Common myeloid progenitor, CD34-positive (primary cell): Measurements from ENCODE around the gene SCGB1D1.

ENCODE experiments used
- CTCF ChIA-PET: fragments of 350-600 bp; sonication (Branson Sonifier 250); formaldehyde crosslinking; loops from one replicate; lab custom pipeline; 2021; ENCODE audit warnings: antibody characterized with exemption; lab: Charles Lee
- POLR2A ChIA-PET: fragments of 350-600 bp; sonication (Branson Sonifier 250); formaldehyde crosslinking; loops from one replicate; lab custom pipeline; 2021; ENCODE audit warnings: antibody characterized with exemption; lab: Charles Lee
- DNase-seq, 3 donors: peaks; one replicate each; pipeline versions ENCODE4 v3.0.0 to v3.0.0-alpha.2; 2013
- H3K27ac ChIP-seq, 2 experiments: 1 replicate in 1 of 2; 2 replicates in 1 of 2; pipeline ENCODE4 v1.7.0; 2013; ENCODE audit warnings: inconsistent platforms in 2 of 2, low read length in 2 of 2, mild to moderate bottlenecking in 2 of 2, low read depth in 1 of 2, moderate library complexity in 1 of 2; ENCODE audit not compliant: severe bottlenecking in 2 of 2, insufficient read depth in 1 of 2, poor library complexity in 1 of 2
- H3K27me3 ChIP-seq, 5 experiments: replicated peaks in 2 of 5; 1 replicate in 3 of 5; 2 replicates in 2 of 5; pipeline versions ENCODE4 v1.6.1 to v1.7.0; 2013; ENCODE audit warnings: low read length in 4 of 5, mild to moderate bottlenecking in 2 of 5, moderate library complexity in 2 of 5, inconsistent platforms in 1 of 5; ENCODE audit not compliant: insufficient read depth in 5 of 5, control insufficient read depth in 4 of 5
- H3K36me3 ChIP-seq, 4 experiments: 1 replicate in 2 of 4; 2 replicates in 2 of 4; pipeline versions ENCODE4 v1.6.1 to v1.7.0; 2013; ENCODE audit warnings: low read length in 3 of 4, control low read depth in 1 of 4, mild to moderate bottlenecking in 1 of 4; ENCODE audit not compliant: control insufficient read depth in 4 of 4, insufficient read depth in 4 of 4
- H3K4me1 ChIP-seq, 4 experiments: 1 replicate in 3 of 4; 2 replicates in 1 of 4; pipeline versions ENCODE4 v1.6.1 to v1.7.1; 2013; ENCODE audit warnings: low read length in 3 of 4, mild to moderate bottlenecking in 3 of 4, control low read depth in 1 of 4, inconsistent platforms in 1 of 4, moderate library complexity in 1 of 4; ENCODE audit not compliant: control insufficient read depth in 4 of 4, insufficient read depth in 4 of 4; ENCODE audit errors: control extremely low read depth in 1 of 4
- H3K4me3 ChIP-seq, 7 experiments: 1 replicate in 4 of 7; 2 replicates in 3 of 7; pipeline versions ENCODE4 v1.5.1 to v1.7.0; 2013; ENCODE audit warnings: mild to moderate bottlenecking in 7 of 7, low read length in 6 of 7, moderate library complexity in 6 of 7, inconsistent platforms in 2 of 7, low read depth in 2 of 7, control low read depth in 1 of 7; ENCODE audit not compliant: insufficient read depth in 4 of 7, control insufficient read depth in 1 of 7; ENCODE audit errors: extremely low read depth in 1 of 7
- H3K9me3 ChIP-seq, 5 experiments: 1 replicate in 4 of 5; 2 replicates in 1 of 5; pipeline versions ENCODE4 v1.6.1 to v1.7.1; 2013; ENCODE audit warnings: low read length in 4 of 5, mild to moderate bottlenecking in 2 of 5, inconsistent platforms in 1 of 5, low read depth in 1 of 5, moderate library complexity in 1 of 5; ENCODE audit not compliant: control insufficient read depth in 4 of 5, insufficient read depth in 2 of 5; ENCODE audit errors: control extremely low read depth in 1 of 5
- WGBS: methylation state at CpG from one replicate; pipeline ENCODE4 v1.1.5; 2013; ENCODE audit not compliant: insufficient coverage; 5-methylcytosine and 5-hydroxymethylcytosine counted together

The SCGB1D1 gene

DNA sequence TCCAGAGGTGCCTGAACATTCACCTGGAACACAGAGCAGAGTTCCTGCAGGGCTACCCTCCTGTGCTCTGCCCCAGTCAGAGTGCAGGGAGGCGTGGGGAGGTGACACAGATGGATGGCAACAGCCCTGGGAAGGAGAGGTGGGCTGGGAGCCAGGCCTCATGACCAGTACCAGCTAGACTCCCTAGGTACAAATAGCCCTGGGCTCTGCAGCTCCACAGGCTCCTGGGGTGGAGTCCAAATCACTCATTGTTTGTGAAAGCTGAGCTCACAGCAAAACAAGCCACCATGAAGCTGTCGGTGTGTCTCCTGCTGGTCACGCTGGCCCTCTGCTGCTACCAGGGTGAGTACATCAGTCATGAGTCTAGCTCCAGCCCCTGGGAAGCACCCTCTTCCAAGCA lies 52.0 kb downstream of the SCGB1D1 start, which contains the start of gene SCGB1D2:
SCGB1D2 (plus strand) TSS at position 219 of the 400 bp plus-strand sequence; CDS start at position 288, 69 bp downstream.
- Histone ChIP-seq H3K4me1 (peaks cover 0 to 2% (median 0%) of the 10 kb centered on the region in 4 experiments), H3K27me3 (peaks cover 4 to 36% (median 10%) of the 10 kb centered on the region in 5 experiments), H3K27ac (no peak within 1 kb of the TSS), H3K36me3 (no peaks in the 10 kb centered on the region), H3K9me3 (no peaks in the 10 kb centered on the region), H3K4me3 (no peak within 1 kb of the TSS)
- 39% methylated on average over 3 of the region's 3 CpGs for WGBS
- no peak for DNase-seq
- ChIA-PET CTCF (interaction anchor here (1.1 to 1.3 kb wide), 5 partner anchors 13 to 81 kb away, joined by 3 read pairs; no protein-coding TSS in a partner anchor), POLR2A (no interaction called here)
